GM19395 (cell line): ENCODE results near the gene NBEA.

Source experiments
- ATAC-seq: cut with Tn5 transposase; IDR thresholded peaks from one replicate; pipeline ENCODE4 v1.9.1; 2021; ENCODE audit warnings: mild to moderate bottlenecking, moderate library complexity; ENCODE audit not compliant: unreplicated experiment

The NBEA gene

GRCh38 chr13:35498231-35498630 is 556.2 kb downstream of the NBEA start:
- no peak for ATAC-seq

GRCh38 chr13:35499196-35499662 is 557.2 kb downstream of the NBEA start:
- ATAC-seq: no peak

GRCh38 chr13:35499676-35500075 is 557.6 kb downstream of the NBEA start:
- ATAC-seq: no peak

- ATAC-seq: no peak
Measured at GRCh38 chr13:35500144-35500543, 558.1 kb downstream of the NBEA start.

GRCh38 chr13:35501661-35502235 is 559.7 kb downstream of the NBEA start:
- no peak for ATAC-seq

GRCh38 chr13:35502456-35502855 is 560.4 kb downstream of the NBEA start:
- no peak for ATAC-seq

- no peak for ATAC-seq
Measured at GRCh38 chr13:35512271-35512920, 570.3 kb downstream of the NBEA start.

DNA sequence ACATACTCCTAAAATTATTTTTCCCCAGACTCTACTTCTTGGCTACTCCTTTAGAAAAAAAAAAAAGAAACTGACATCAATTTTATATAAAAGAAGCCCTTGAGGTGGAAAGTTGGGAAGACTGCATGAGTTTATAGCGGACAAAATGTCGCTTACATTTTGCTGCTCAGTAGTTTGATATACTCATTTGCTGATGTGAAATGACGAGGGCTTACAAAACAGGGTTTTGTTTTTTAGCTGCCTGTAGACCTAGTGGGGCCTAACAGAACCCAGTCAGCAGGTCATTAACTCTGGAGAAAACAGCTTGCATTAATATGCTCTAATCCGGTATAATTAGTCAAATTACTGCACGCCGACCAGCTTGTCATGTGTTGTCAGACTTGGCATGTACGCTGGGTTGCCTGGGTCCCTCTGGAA is 572.0 kb downstream of the NBEA start:
- ATAC-seq: no peak

DNA sequence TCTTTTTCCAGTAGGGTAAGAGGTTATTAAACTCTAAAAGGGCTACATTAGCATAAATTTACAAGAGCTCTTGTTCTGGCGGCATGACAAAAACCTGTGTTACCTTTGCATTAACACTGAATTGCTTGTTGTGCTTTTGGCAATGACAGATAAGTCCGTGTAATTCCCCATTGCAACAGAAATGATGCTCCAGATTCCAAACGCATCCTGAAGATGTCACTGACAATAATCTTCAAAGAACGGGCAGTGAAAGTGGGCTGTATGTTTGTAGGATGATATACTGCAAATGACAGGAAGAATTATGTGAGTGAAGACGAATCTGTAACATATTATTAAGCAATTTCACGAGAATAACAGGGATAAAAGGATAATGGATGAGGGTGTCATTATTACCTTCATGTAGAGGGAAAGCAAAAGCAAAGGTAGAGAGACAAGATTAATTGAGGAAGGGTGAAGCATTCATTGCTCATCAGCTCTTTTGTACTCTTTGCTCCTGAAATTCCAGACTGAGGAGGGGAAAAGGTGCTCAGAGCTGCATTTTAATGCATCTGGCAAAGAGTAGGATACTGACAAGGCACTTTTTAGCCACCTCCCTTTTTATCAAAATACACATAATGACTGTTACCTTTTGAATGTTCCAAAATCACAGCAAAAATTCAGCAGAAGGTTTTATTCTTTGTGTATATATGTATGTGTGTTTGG is 572.9 kb downstream of the NBEA start:
- no peak for ATAC-seq

DNA sequence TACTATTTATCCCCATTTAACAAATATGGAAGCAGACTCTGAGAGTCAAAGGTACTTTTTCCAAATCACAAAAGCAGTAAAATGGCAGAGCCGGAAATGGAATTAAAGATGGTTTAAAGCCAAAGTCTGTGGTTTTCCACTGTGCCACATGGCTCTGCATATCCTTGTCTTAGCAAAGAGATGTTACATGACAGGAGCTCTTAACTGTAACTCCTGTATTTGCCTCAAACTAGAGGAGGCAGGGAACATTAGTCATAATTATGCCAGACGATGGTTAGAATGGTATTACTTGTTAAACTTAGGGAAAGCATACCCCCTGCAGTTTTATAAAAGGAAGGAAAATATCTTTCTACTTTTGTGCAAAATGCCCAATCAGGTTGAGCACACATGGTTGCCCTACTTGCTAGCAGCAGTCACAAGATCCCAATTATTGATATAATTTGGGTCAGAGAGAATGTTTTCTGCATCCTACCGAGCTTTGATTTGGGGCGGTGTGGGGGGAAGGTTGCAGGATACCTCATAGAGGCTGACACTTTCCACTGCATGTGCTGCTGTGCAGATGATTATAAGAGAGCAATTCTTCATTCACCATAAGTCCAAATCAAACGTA is 576.4 kb downstream of the NBEA start:
- ATAC-seq: no peak

GRCh38 chr13:35524171-35524570 is 582.1 kb downstream of the NBEA start:
- ATAC-seq: no peak

DNA sequence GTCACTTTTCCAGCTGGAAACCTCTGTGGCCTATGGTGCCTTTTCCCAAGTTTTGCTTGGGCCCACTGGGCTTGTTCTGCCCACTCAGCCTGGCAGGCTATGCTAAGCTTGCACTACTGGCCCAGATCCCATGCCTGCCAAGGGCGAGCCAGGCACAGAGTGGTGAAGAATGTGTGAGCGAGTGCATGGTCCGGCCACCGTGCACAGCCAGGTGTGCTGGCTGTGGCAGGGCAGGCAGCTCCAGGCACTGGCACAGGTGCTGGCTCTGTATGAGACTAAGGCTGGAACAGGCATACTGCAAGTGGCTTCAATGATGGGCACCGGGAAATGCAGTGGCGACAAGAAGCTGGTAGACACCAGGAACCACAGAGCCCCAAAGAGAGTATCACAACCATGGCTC is 584.5 kb downstream of the NBEA start:
- no peak for ATAC-seq

GRCh38 chr13:35527451-35527850 is 585.4 kb downstream of the NBEA start:
- ATAC-seq: no peak

DNA sequence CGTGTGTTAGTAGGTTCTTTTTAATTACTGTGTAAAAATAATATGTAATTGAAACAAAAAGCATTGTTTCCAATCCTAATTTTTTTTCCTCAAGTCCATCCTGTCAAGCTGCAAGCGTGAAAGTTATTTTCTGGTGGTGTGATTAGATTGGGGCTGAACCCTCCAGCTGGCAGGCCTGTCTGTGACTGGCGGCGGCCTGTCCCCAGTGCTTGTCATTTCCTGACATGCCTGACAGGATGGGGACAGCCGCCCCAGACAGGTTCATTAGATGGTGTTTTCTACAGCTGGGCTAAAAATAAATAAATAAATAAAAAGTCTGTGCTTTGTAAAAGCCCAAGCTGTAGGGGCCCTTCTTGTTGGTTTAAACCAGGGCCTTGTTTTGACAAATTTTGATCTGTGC is 588.1 kb downstream of the NBEA start:
- no peak for ATAC-seq

GRCh38 chr13:35530581-35530980 is 588.5 kb downstream of the NBEA start:
- no peak for ATAC-seq

- ATAC-seq: no peak
Measured at GRCh38 chr13:35531526-35531925, 589.5 kb downstream of the NBEA start.

DNA sequence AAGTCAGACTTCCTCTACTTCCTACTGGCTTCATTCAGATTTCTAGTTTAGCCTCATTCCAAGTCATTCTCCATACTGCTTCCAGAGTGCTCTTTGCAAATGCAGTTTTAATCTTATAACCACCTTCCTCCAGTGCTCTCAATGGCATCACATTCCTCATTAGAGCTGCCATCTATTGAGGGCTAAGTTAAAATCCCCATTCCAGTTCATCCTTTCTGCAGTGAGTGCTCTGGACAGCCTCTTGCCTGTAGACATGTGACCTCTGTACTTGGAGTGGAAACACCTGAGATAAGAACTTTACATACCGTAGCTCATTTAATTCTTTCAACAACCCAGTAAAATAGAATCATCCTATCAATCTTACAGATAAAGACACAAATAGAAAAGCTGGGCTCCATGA is 592.3 kb downstream of the NBEA start:
- no peak for ATAC-seq

GRCh38 chr13:35548790-35549189 is 606.7 kb downstream of the NBEA start:
- no peak for ATAC-seq

GRCh38 chr13:35549481-35549880 is 607.4 kb downstream of the NBEA start:
- peak; percentile 81 for ATAC-seq

DNA sequence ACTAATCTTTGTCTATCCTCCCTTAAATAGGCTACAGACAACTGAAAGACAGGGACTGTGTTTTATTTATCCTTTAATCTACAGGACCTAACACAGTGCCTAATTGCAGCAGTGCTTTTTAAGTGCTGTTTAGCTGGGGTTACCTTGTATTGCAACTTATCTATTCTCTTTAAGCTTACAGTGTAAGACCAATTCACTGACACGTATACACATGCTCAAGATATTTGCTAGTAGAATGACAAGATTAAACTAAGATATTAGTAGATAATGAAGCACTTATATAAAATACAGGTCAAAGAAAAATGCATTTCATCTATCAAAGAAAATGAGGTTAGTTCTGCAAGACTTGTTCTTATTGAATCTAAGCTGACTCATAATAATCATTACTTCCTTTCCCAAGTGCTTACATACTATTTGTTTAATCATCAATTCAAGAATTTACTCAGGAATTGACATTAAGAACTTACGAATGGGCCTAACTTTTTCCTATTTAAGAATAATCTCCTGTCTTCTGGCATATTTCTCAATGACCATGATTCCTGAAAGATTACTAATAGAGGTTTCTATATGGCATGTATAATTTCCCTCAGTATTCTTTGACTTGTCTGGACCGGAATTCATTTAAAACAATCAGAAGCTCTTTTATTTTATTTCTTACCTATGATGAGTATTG is 610.2 kb downstream of the NBEA start:
- ATAC-seq: no peak

- ATAC-seq: no peak
Measured at GRCh38 chr13:35554972-35555623, 613.0 kb downstream of the NBEA start.
